Lower leg skin (tissue), 4 donors: ENCODE data around the gene HYAL1. TPM values are rescaled to one million over a fixed set of nuclear protein-coding genes. Genes with fewer than 3 reads are reported as not detected.
"Not testable (repeated sequence)": the region's sequence is repeated elsewhere in the genome, so short reads cannot be mapped to it uniquely, and the experiment has no call there.

Experiments used
- DNase-seq, 2 donors: peaks; one replicate each; pipeline ENCODE4 v3.0.0-alpha.2; 2019; ENCODE audit warnings: low spot score in 2 of 2
- H3K4me3 ChIP-seq: fragments of 200-600 bp; sonication (generic); 2 replicates; pipeline ENCODE4 v1.5.1; 2017; ENCODE audit warnings: mild to moderate bottlenecking, low read depth; ENCODE audit not compliant: poor library complexity, severe bottlenecking
- POLR2A ChIP-seq, 2 donors: fragments of 450-650 bp; IDR thresholded peaks; one replicate each; pipeline ENCODE4 v1.6.1; 2016 to 2017; ENCODE audit warnings: antibody characterized with exemption in 2 of 2, mild to moderate bottlenecking in 1 of 2, moderate library complexity in 1 of 2
- WGBS, 2 donors: methylation state at CpG; one replicate each; pipeline ENCODE4 v1.1.5; 2018; 5-methylcytosine and 5-hydroxymethylcytosine counted together
- intact Hi-C: fragments of 100-400 bp; cut with DNase I; formaldehyde crosslinking; loops from one replicate; pipeline ENCODE4 v1.15.0; 2023; ENCODE audit warnings: low total_unique reads
- total RNA-seq, 4 donors: library from RNA; depleted of rRNA; stranded (reverse); fragments of >200 nt; gene quantifications; one replicate each; pipeline ENCODE4 v1.1.0, GENCODE V29; 2016
- TF ChIP-seq, protein P1 (sequence below), 3 donors: fragments of 450-650 bp; IDR thresholded peaks; one replicate each; pipeline ENCODE4 v1.5.1; 2016; ENCODE audit warnings: antibody characterized with exemption in 3 of 3, mild to moderate bottlenecking in 3 of 3, moderate library complexity in 2 of 3

HYAL1 gene
- total RNA-seq, 4 donors from 2014 or later: 16.7 to 35.5 (median 20.6) TPM

GRCh38 chr3:50289130-50289529 is 14.2 kb downstream of the HYAL1 start:
- DNase-seq: no peak
- no peak for TF ChIP-seq POLR2A (IDR thresholded peaks at IDR 0.05)
- TF ChIP-seq, protein P1, sequence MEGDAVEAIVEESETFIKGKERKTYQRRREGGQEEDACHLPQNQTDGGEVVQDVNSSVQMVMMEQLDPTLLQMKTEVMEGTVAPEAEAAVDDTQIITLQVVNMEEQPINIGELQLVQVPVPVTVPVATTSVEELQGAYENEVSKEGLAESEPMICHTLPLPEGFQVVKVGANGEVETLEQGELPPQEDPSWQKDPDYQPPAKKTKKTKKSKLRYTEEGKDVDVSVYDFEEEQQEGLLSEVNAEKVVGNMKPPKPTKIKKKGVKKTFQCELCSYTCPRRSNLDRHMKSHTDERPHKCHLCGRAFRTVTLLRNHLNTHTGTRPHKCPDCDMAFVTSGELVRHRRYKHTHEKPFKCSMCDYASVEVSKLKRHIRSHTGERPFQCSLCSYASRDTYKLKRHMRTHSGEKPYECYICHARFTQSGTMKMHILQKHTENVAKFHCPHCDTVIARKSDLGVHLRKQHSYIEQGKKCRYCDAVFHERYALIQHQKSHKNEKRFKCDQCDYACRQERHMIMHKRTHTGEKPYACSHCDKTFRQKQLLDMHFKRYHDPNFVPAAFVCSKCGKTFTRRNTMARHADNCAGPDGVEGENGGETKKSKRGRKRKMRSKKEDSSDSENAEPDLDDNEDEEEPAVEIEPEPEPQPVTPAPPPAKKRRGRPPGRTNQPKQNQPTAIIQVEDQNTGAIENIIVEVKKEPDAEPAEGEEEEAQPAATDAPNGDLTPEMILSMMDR (IDR thresholded peaks at IDR 0.05): no peak
- H3K4me3 ChIP-seq: no peak overlapping the region
- 95 to 98% methylated on average over 6 of the region's 6 CpGs for WGBS, 2 donors
- intact Hi-C loops: no loop called here

DNA sequence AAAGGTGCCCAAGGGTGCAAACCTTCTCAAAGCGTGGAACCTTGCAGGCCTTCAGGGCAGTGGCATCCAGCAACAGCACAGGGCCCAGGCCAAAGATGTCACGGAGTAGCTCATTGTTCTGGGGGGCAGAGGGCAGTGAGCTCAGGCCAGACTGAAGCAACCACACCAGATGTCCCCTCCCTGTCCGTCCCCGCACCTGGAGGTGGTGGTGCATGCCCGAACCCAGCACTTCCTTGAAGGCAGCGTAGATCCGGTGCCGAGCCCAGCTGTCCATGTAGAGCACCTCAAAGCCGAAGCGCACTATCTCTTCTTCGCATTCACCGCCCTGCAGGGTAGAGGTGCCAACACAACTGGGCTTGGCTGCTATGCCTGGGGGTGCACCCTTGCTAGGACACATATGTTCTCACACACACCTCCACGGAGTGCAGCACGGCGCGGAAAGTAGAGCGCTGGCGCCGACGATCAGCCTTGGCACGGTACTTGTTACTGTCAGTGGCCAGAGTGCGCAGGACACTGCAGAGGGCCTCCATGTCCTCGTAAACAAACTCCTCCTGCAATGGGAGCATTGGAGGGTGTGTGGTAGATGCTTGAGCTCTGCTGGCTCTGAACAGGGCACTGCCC is 14.9 kb downstream of the HYAL1 start:
- WGBS, 2 donors: 89 to 92% methylated on average over 22 to 23 of the region's 23 CpGs
- TF ChIP-seq POLR2A (IDR thresholded peaks at IDR 0.05): no peak
- TF ChIP-seq, protein P1 (IDR thresholded peaks at IDR 0.05): no peak
- no peak overlapping the region for H3K4me3 ChIP-seq
- intact Hi-C loops: no loop called here
- DNase-seq: no peak

GRCh38 chr3:50287262-50287661 is 16.1 kb downstream of the HYAL1 start:
- no peak overlapping the region for H3K4me3 ChIP-seq
- WGBS, 2 donors: 92 to 100% methylated on average over 1 of the region's 1 CpG
- intact Hi-C loops: no loop called here
- TF ChIP-seq POLR2A (IDR thresholded peaks at IDR 0.05): no peak
- TF ChIP-seq, protein P1 (IDR thresholded peaks at IDR 0.05): no peak
- DNase-seq: no peak

DNA sequence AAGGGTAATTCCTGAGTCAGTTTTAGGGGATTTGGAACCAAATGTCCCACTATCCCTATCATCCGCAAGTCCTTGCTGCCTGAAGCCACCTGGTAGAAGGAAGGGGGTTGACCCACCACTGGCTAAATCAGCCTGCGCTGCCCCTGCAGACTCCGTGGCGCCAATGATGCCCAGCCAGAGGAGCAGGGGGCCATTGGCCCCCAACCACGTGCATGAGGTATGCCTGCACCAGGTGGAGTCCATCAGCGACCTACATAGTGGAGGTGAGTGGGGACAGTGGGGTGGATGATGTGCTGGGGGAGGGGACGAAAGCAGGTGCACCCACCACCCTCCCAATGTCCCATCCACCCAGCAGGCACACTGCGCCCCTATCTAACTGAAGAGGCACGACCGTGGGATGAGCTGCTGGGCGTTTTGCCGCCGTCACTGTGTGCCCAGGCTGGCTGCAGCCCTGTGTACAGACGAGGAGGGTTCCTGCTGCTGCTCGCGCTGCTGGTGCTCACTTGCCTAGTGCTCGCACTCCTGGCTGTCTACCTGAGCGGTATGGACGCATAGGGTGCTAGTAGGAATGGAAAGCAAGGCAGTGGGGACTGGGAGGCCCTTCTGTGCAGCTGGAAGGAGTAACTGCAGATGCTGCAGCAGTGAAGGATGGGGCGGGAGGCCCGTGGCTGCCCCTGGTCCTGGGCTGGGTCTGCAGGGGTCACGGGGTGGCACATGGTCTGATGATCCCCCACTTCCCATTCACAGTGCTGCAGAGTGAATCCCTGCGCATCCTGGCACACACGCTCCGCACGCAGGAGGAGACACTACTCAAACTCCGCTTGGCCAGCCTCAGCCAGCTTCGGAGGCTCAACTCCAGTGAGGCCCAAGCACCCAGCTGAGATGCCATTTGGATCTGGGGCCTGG is 16.8 kb downstream of the HYAL1 start:
- TF ChIP-seq, protein P1 (IDR thresholded peaks at IDR 0.05): no peak
- no peak for TF ChIP-seq POLR2A (IDR thresholded peaks at IDR 0.05)
- intact Hi-C loops: no loop called here
- 80 to 82% methylated on average over 24 to 26 of the region's 28 CpGs for WGBS, 2 donors
- no peak overlapping the region for H3K4me3 ChIP-seq
- DNase-seq: no peak

DNA sequence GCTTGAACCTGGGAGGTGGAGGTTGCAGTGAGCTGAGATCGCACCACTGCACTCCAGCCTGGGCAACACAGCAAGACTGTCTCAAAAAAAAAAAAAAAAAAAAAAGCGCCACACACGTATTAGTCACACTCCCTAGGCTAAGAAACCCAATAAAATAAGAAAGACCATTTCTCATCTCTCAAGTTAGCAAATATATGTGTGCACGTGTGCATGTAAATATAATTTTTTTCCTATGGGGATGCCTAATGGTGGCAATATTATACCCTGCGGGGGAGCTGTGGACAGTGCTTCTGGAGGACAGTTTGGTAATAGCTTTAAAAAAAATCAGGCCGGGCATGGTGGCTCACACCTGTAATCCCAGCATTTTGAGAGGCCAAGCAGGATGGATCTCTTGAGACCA is 19.3 kb downstream of the HYAL1 start:
- DNase-seq, intact Hi-C loops, H3K4me3 ChIP-seq: not testable (repeated sequence)
- WGBS, 2 donors: 79 to 80% methylated on average over 6 of the region's 6 CpGs

DNA sequence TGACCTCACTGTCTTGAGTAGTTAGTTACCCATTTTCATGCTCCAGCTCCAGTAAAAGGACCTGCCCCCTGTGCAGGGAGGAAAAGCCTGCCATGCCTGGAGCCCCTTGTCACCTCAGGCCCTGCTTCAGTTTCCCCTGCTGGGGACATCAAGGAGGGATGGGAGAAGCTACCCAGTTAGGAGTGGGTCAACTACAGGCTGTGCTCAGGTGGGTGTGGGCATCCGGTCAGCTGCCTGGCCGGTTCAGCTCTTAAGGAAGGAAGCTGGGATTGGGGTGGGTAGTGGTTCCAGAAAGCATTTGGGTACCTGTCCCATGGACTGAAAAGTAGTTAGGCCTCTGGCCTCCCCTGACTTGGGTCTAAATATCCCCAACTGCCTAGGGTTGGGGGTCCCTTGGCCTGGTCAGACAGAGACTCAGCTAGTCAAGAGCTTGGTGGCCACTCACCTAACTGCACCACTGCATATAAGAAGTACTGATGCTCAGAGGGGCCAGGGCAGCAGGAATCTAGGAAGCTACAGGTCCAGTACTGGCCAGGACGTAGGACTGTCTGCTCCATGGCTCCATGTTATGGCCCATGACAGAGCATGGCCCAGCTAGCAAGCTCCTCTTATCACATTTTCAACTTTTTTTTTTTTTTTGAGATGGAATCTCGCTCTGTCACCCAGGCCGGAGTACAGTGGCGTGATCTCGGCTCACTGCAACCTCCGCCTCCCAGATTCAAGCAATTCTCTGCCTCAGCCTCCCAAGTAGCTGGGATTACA is 23.9 kb downstream of the HYAL1 start:
- no peak for TF ChIP-seq POLR2A (IDR thresholded peaks at IDR 0.05)
- TF ChIP-seq, protein P1 (IDR thresholded peaks at IDR 0.05): no peak
- no peak overlapping the region for H3K4me3 ChIP-seq
- no peak for DNase-seq
- 88 to 91% methylated on average over 8 of the region's 8 CpGs for WGBS, 2 donors
- intact Hi-C loops: loop anchor here (10.0 kb wide), 1 partner anchor 155 kb away; no protein-coding TSS in a partner anchor
